NCI-H226 (cell line): ENCODE data around the gene SIRT2.
"Not testable (repeated sequence)": the region's sequence is repeated elsewhere in the genome, so short reads cannot be mapped to it uniquely, and the experiment has no call there.

Experiments used
- DNase-seq: peaks from one replicate; pipeline ENCODE4 v3.0.0-alpha.2; 2015

The SIRT2 gene

GRCh38 chr19:38842439-38843174 lies 56.8 kb downstream of the SIRT2 start:
- DNase-seq, result no peak

- no peak for DNase-seq
These were observed 57.5 kb downstream of the SIRT2 start for GRCh38 chr19:38841787-38842438.

GRCh38 chr19:38841180-38841766 lies 58.1 kb downstream of the SIRT2 start:
- no peak for DNase-seq

GRCh38 chr19:38840583-38840968 lies 58.8 kb downstream of the SIRT2 start:
- no peak for DNase-seq

GRCh38 chr19:38839816-38840582 lies 59.4 kb downstream of the SIRT2 start:
- no peak for DNase-seq

- DNase-seq, result no peak
These were observed 60.2 kb downstream of the SIRT2 start for GRCh38 chr19:38838986-38839761.

DNA sequence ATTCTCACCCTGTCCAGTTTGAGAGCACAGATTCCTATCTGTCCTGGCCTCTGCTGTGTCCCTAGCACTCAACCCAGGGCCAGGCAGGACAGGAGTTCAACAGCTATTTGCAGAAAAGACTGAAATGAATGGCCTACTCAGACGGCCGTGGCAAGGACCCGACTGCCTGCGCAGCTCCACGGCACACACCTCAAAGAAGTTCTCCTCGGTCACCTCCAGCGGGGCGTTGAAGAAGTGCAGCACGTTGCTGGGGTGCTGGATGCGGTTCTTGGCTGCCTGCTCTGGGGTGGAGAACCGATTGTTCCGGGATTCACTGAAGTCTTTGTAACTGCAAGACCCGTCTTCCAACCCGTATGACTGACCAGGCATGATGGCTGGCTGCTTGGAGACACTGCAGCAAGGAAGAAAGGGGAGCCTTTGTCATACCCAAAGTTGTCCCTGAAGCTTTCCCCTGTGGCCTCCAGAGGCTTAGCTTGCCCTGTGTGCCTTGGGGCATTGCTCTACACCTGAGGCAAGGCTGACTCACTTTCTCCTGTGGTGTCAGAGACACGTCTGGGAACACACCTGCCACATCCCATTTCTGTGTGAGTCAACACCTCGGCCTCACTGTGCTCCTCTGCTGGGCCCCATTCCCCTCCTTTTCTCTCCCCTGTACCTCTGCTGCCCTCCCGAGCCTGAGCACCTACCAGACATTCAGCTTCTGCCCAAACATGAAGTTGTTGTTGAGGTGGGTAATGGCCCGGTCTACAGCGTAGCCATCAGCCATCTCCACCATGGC lies 61.0 kb downstream of the SIRT2 start:
- no peak for DNase-seq

DNA sequence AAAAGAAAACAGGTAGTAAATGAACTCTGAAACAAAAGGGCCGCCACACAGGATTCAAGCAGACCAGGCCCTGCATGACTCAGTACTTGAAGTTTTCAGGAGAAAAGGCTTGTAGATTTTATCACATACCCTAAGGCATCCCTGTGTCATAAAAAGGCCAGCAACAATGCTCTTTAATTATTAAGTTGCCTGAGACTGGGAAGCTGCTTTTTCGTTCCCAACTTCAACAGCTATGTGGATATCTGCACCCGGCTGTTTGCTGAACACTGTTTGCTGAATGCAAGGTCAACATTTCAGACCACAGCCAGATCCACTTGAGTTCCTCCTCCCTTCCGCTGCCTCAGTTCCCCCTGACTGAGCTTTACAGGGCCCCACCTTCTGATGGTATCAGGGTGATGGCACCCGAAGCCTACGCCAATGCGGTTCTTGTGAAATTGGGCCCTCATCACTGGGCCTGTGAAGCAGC lies 61.7 kb downstream of the SIRT2 start:
- DNase-seq, result no peak

- no peak for DNase-seq
These were observed 62.3 kb downstream of the SIRT2 start for GRCh38 chr19:38836983-38837626.

DNA sequence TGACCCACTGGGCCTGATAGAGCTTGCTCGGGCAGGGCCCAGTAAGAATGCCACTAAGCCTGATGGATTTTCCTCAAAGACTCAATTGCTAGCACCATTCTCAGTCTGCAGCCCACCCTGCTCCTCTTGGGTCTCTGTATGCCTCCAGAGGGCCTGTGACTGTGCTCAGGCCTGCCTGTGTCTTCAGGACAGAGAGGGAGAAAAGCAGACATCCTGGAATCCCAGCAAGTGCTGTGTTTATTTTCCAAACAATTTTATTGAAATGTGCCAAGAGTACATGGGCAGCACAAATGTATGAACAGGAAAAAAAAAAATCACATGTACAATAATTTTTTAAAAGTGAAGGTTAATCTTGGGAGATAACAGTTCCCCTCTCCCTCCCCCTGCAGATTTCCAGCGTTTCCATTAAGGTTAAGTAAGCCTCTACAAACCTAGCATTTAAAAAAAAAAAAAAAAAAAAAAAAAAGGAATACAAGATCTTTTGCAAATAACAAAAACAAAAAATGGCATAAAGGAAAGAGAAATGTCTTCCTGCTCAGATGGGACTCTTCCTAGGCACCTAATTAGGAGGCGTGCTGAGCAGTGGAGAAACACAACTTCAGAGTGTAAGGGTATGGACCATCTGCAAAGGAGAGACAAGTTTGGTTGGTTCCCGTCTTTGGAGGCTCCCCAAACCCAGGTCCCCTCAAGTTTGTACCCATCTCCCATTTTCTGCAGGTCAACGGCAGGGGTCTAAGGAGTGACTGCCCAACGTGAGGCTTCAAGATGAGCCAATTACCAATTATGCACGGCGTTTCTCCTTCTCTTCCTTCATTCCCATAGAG lies 63.0 kb downstream of the SIRT2 start:
- DNase-seq, result no peak

DNA sequence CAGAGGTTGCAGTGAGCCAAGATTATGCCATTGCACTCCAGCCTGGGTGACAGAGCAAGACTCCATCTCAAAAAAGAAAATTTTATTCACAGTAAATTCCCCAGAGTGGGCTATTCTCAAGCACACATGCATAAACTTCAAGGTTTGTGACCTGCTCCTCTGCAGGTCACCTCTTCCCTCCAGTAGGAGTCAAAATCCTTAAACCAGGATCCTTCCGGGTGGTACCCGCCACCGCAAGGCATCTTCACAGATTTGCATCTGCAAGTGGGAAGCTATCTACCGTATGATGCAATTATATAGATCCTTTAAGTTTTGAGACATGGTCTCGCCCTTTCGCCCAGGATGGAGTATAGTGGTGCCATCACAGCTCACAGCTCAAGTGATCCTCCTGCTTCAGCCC lies 64.8 kb downstream of the SIRT2 start:
- no peak for DNase-seq

GRCh38 chr19:38834104-38834490 lies 65.3 kb downstream of the SIRT2 start:
- DNase-seq, result no peak

DNA sequence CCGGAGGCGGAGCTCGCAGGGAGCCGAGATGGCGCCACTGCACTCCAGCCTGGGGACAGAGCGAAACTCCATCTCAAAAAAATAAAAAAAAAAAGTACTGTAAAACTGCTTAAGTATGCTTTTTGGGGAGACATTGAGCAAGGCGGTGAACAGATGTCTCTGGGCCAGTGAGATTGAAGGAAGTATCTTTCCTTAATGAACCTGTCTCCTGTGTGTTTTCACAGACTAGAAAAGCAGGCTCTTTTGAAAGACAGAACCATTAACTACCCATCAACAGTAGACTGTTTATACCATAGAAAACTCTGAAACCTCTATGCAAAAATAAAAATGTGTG lies 66.4 kb downstream of the SIRT2 start:
- no peak for DNase-seq

DNA sequence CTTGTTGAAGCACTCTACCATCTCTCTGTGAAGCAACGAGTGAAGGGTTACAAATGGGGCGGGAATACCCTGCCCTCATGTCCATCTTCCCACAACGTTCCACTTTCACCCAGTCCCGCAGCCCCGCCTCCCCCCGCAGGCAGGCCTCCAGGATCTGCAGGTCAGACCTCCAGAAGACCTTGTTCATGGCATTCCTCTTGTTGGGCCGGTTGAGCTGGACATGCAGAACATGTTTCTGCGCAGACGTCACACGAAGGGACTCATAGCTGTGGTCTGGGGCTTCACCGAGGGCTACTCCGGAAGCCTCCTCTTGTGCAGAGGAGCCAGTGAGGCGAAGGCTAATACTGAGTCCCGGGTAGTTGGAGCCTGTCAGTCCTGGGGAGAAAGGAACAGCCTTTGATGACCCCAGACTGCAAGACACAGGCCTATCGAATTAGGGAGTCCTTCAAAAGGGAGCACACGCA lies 68.2 kb downstream of the SIRT2 start:
- DNase-seq, result peak; percentile 95

DNA sequence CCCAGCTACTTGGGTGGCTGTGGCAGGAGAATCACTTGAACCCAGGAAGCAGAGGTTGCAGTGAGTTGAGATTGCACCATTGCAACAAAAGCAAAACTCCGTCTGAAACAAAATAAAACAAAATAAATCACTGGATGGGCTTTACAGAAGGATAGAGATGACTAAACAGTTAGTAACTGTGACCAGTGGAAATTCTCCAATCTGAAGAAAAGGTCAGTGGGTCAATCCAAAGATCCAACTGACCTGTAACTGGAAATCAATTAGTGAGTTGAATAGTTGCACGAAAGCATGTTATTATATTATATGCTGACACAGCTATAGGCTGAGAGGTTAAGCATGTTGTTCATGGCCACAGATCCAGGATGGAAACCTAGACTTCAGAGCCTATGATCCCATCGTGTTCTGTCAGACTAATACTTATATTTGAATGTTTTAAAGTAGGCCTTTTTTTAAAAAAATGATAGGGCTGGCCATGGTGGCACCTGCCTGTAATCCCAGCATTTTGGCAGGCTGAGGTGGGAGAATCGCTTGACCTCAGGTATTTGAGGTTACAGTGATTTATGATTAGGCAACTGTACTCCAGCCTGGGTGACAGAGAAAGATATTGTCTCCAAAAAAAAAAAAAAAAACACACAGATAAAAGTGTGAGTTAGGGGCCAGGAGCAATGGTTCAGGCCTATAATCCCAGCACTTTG lies 69.2 kb downstream of the SIRT2 start:
- DNase-seq, result no peak

GRCh38 chr19:38829203-38829602 lies 70.2 kb downstream of the SIRT2 start:
- not testable (repeated sequence) for DNase-seq
